H1 (cell line): ENCODE data around the gene SHC3. TPM values are rescaled to one million over a fixed set of nuclear protein-coding genes. Genes with fewer than 3 reads are reported as not detected.
A peak's percentile ranks its signal among the peaks of the same experiment; 100 is the strongest.

ENCODE experiments used
- CTCF ChIA-PET: fragments of 300-600 bp; sonication (Branson Sonifier 250); formaldehyde crosslinking; loops from one replicate; lab custom pipeline; 2021; ENCODE audit not compliant: partially characterized antibody; lab: Charles Lee
- POLR2A ChIA-PET: fragments of 300-600 bp; sonication (Branson Sonifier 250); formaldehyde crosslinking; loops from one replicate; lab custom pipeline; 2021; ENCODE audit warnings: inconsistent platforms; ENCODE audit not compliant: partially characterized antibody; lab: Charles Lee
- DNase-seq, 2 experiments: peaks; one replicate each; pipeline versions ENCODE4 v3.0.0 to v3.0.0-alpha.2; 2010 to 2022; ENCODE audit warnings: low spot score in 2 of 2, low read depth in 1 of 2, mixed read lengths in 1 of 2
- FAIRE-seq: peaks from 2 replicates; lab custom pipeline; 2011; peaks lifted over from hg19 to GRCh38; lab: Jason Lieb, UNC
- H2AFZ ChIP-seq: 2 replicates; pipeline ENCODE4 v1.8.1; 2012; ENCODE audit warnings: low read length, inconsistent platforms
- H2AK5ac ChIP-seq: 2 replicates; pipeline ENCODE4 v1.6.1; 2013; ENCODE audit warnings: low read depth, low read length
- H2BK120ac ChIP-seq: replicated peaks from 2 replicates; pipeline ENCODE3; 2013; ENCODE audit warnings: low read depth, low read length, inconsistent platforms
- H2BK12ac ChIP-seq: 2 replicates; pipeline ENCODE4 v1.6.1; 2013; ENCODE audit warnings: low read depth, low read length
- H2BK15ac ChIP-seq: 2 replicates; pipeline ENCODE4 v1.6.1; 2013; ENCODE audit warnings: low read length
- H2BK20ac ChIP-seq: 2 replicates; pipeline ENCODE4 v1.6.1; 2013; ENCODE audit warnings: low read length
- H2BK5ac ChIP-seq: 2 replicates; pipeline ENCODE4 v1.6.1; 2013; ENCODE audit warnings: low read depth, low read length
- H3K14ac ChIP-seq: 2 replicates; pipeline ENCODE4 v1.6.1; 2013; ENCODE audit warnings: inconsistent platforms; ENCODE audit not compliant: insufficient read length
- H3K18ac ChIP-seq: 2 replicates; pipeline ENCODE4 v1.6.1; 2013; ENCODE audit warnings: low read length; ENCODE audit errors: extremely low read depth
- H3K23ac ChIP-seq: 2 replicates; pipeline ENCODE4 v1.6.1; 2013; ENCODE audit warnings: inconsistent platforms; ENCODE audit not compliant: insufficient read length
- H3K23me2 ChIP-seq: 2 replicates; pipeline ENCODE4 v1.6.1; 2013; ENCODE audit warnings: low read depth, low read length
- H3K27ac ChIP-seq: 2 replicates; pipeline ENCODE4 v1.6.1; 2011; ENCODE audit warnings: low read depth, low read length, inconsistent platforms
- H3K27me3 ChIP-seq, 4 experiments: replicated peaks in 1 of 4; 1 replicate in 1 of 4; 2 replicates in 3 of 4; pipeline versions ENCODE4 v1.6.1 to v1.8.1; 2011 to 2013; ENCODE audit warnings: low read length in 3 of 4, mild to moderate bottlenecking in 3 of 4, inconsistent platforms in 2 of 4, mixed read lengths in 2 of 4, moderate library complexity in 1 of 4; ENCODE audit not compliant: control insufficient read depth in 3 of 4, insufficient read depth in 3 of 4; ENCODE audit errors: extremely low read depth in 1 of 4
- H3K36me3 ChIP-seq, 4 experiments: 2 replicates each; pipeline versions ENCODE4 v1.6.1 to v1.8.1; 2011 to 2013; ENCODE audit warnings: mild to moderate bottlenecking in 4 of 4, low read length in 3 of 4, moderate library complexity in 2 of 4, control low read depth in 1 of 4, inconsistent platforms in 1 of 4; ENCODE audit not compliant: insufficient read depth in 4 of 4, control insufficient read depth in 2 of 4
- H3K4ac ChIP-seq: replicated peaks from 2 replicates; pipeline ENCODE3; 2013; ENCODE audit warnings: low read length, low read depth, mixed read lengths, inconsistent platforms; ENCODE audit not compliant: insufficient read length
- H3K4me1 ChIP-seq, 4 experiments: replicated peaks in 1 of 4; 1 replicate in 1 of 4; 2 replicates in 3 of 4; pipeline versions ENCODE4 v1.6.1 to v1.8.1; 2011 to 2013; ENCODE audit warnings: low read length in 3 of 4, inconsistent platforms in 2 of 4, mixed read lengths in 1 of 4; ENCODE audit not compliant: insufficient read depth in 4 of 4, control insufficient read depth in 3 of 4
- H3K4me2 ChIP-seq, 2 experiments: 2 replicates each; pipeline versions ENCODE4 v1.6.1 to v1.8.1; 2011 to 2013; ENCODE audit warnings: low read depth in 2 of 2, low read length in 2 of 2, control low read depth in 1 of 2, inconsistent platforms in 1 of 2, mild to moderate bottlenecking in 1 of 2; ENCODE audit not compliant: insufficient read depth in 1 of 2
- H3K4me3 ChIP-seq, 4 experiments: fragments of 200-600, 300-600 bp in 1 of 4; sonication (generic), shearing (Covaris generic), sonication (Bioruptor Twin) in 1 of 4; 2 replicates each; pipeline versions ENCODE4 v1.5.1 to v1.8.1; 2011 to 2016; ENCODE audit warnings: low read length in 4 of 4, low read depth in 3 of 4, control low read depth in 2 of 4, inconsistent platforms in 2 of 4, mild to moderate bottlenecking in 2 of 4, mixed read lengths in 1 of 4, moderate library complexity in 1 of 4; ENCODE audit not compliant: insufficient read depth in 2 of 4; ENCODE audit errors: extremely low read depth in 1 of 4
- H3K56ac ChIP-seq: replicated peaks from 2 replicates; pipeline ENCODE3; 2013; ENCODE audit warnings: low read depth, mild to moderate bottlenecking, mixed read lengths, low read length, inconsistent platforms; ENCODE audit not compliant: insufficient read length
- H3K79me1 ChIP-seq: 2 replicates; pipeline ENCODE4 v1.6.1; 2013; ENCODE audit warnings: low read depth, low read length, control low read depth
- H3K79me2 ChIP-seq, 2 experiments: 2 replicates each; pipeline versions ENCODE4 v1.6.1 to v1.8.1; 2012 to 2013; ENCODE audit warnings: low read length in 2 of 2, mild to moderate bottlenecking in 2 of 2, inconsistent platforms in 1 of 2; ENCODE audit not compliant: insufficient read depth in 2 of 2, control insufficient read depth in 1 of 2
- H3K9ac ChIP-seq, 4 experiments: replicated peaks in 1 of 4; 1 replicate in 1 of 4; 2 replicates in 3 of 4; pipeline versions ENCODE4 v1.6.1 to v1.8.1; 2011 to 2013; ENCODE audit warnings: low read depth in 3 of 4, low read length in 3 of 4, control low read depth in 2 of 4, mild to moderate bottlenecking in 2 of 4, moderate library complexity in 2 of 4, inconsistent platforms in 1 of 4; ENCODE audit errors: extremely low read depth in 1 of 4
- H3K9me3 ChIP-seq, 2 experiments: 2 replicates each; pipeline versions ENCODE4 v1.6.1 to v1.8.1; 2012 to 2013; ENCODE audit warnings: mild to moderate bottlenecking in 2 of 2, moderate library complexity in 2 of 2, control low read depth in 1 of 2, inconsistent platforms in 1 of 2, low read depth in 1 of 2, low read length in 1 of 2, mixed read lengths in 1 of 2; ENCODE audit not compliant: insufficient read depth in 2 of 2
- H4K20me1 ChIP-seq, 2 experiments: replicated peaks in 1 of 2; 2 replicates each; pipeline versions ENCODE3 to v1.8.1; 2011 to 2013; ENCODE audit warnings: inconsistent platforms in 2 of 2, low read length in 2 of 2, mild to moderate bottlenecking in 1 of 2; ENCODE audit not compliant: insufficient read depth in 2 of 2, control insufficient read depth in 1 of 2
- H4K5ac ChIP-seq: 2 replicates; pipeline ENCODE4 v1.6.1; 2013; ENCODE audit warnings: low read length, low read depth, mixed read lengths, inconsistent platforms; ENCODE audit not compliant: insufficient read length
- H4K8ac ChIP-seq: 2 replicates; pipeline ENCODE4 v1.8.0; 2013; ENCODE audit warnings: mild to moderate bottlenecking, moderate library complexity, low read length, inconsistent platforms; ENCODE audit not compliant: insufficient read depth; ENCODE audit errors: extremely low read depth
- H4K91ac ChIP-seq: replicated peaks from 2 replicates; pipeline ENCODE3; 2013; ENCODE audit warnings: low read length, mixed read lengths, inconsistent platforms; ENCODE audit not compliant: insufficient read length
- SIN3A ChIP-seq, 2 experiments: IDR thresholded peaks in 1 of 2; conservative IDR thresholded peaks in 1 of 2; 2 replicates each; pipeline ENCODE4 v1.6.1; 2011 to 2012; ENCODE audit warnings: low read length in 2 of 2, improper control_type of control experiment in 1 of 2, low read depth in 1 of 2, mild to moderate bottlenecking in 1 of 2
- WGBS, 2 experiments: shearing (Covaris generic) in 1 of 2; methylation state at CpG; one replicate each; pipeline versions ENCODE4 v1.1.6 to v1.1.7; 2013 to 2015; ENCODE audit warnings: low lambda C conversion rate in 2 of 2, mixed read lengths in 2 of 2, inconsistent platforms in 1 of 2, low coverage in 1 of 2, missing lambda C conversion rate in 1 of 2; ENCODE audit not compliant: insufficient replicate concordance in 2 of 2, insufficient coverage in 1 of 2, insufficient read length in 1 of 2; ENCODE audit errors: extremely low coverage in 1 of 2, missing lambda C conversion rate in 1 of 2; 5-methylcytosine and 5-hydroxymethylcytosine counted together
- polyA plus RNA-seq, 7 experiments: library from polyadenylated mRNA; depleted of rRNA in 3 of 7; stranded (reverse) in 5 of 7; unstranded in 2 of 7; fragments of >200 nt in 5 of 7; fragments of 200-250 nt in 2 of 7; gene quantifications; 1 replicate in 5 of 7; 2 replicates in 1 of 7; 4 replicates in 1 of 7; pipeline versions ENCODE4 v1.2.1 to v1.2.3, GENCODE V29; 2011 to 2013; ENCODE audit warnings: missing spikeins in 2 of 7, mixed read lengths in 2 of 7
- total RNA-seq: library from RNA; stranded (reverse); fragmentation: NEBNext Ultra II Directional; extraction: Animal tissue kit (Norgen Biotek cat#: 25700); gene quantifications from 2 replicates; pipeline ENCODE4 v1.2.1, GENCODE V29; 2021
- TF ChIP-seq, protein P1 (sequence below): IDR thresholded peaks from 2 replicates; pipeline ENCODE4 v1.6.1; 2012; ENCODE audit warnings: inconsistent platforms

Gene SHC3
- total and polyA plus RNA-seq, 2 of the 8 experiments (the other 6 are each of a cell fraction or from before 2014, with no cell fraction given), result 1.4 to 7.1 TPM

DNA sequence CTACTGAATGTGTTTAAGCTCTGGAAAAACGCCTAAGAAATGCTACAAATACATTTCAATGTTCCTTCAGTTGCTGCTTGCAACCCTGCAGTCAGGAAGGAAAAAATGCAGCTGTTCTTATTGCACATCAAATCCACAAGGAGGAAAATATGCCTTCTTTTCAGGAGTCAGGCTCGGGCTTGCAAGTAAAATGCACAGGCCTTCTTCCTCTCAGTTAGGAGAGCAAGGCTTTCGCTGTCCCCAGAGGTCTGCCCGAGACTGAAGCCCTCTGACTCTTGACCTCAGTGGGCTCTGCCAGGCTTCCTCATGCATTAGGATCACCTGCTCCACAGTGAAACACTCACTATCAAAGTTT lies 899 bp upstream of the SHC3 start:
- ChIA-PET POLR2A (interaction anchor here (0.8 to 2.4 kb wide), 4 partner anchors 19 to 132 kb away, joined by 3 to 11 read pairs (median 6); partner anchors contain the start of gene CKS2), CTCF (no interaction called here)
- peak overlapping the region; percentile 91 for H3K18ac ChIP-seq
- H2AFZ ChIP-seq, result peak overlapping the region; percentile 11; the same call in 1 of the 2 replicates
- H4K20me1 ChIP-seq, result peaks cover 0 to 3% of the 10 kb centered on the region in 2 experiments
- no peaks in the 10 kb centered on the region for H3K79me1 ChIP-seq
- TF ChIP-seq, protein P1, sequence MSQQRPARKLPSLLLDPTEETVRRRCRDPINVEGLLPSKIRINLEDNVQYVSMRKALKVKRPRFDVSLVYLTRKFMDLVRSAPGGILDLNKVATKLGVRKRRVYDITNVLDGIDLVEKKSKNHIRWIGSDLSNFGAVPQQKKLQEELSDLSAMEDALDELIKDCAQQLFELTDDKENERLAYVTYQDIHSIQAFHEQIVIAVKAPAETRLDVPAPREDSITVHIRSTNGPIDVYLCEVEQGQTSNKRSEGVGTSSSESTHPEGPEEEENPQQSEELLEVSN, result no peak
- TF ChIP-seq SIN3A (conservative IDR thresholded peaks at IDR 0.05 in 1 of 2, IDR thresholded peaks at IDR 0.05 in 1 of 2; ENCODE audit: low read depth in 1 of 2, low read length in 2 of 2), result 0 out of 4 replicates have a peak, but pooled peaks of 1 of the 2 experiments have one; percentile 5
- peak overlapping the region; percentile 82 to 99 for H3K4me2 ChIP-seq
- H3K9me3 ChIP-seq, result no peaks in the 10 kb centered on the region
- no peak overlapping the region for H2BK120ac ChIP-seq
- WGBS, 2 experiments, result 11% methylated on average over 4 of the region's 4 CpGs; no CpG with 5 or more reads in 1 of the 2 experiments
- H2BK20ac ChIP-seq, result peak overlapping the region; percentile 88
- H2AK5ac ChIP-seq, result 0 out of 2 replicates have a peak overlapping the region, but pooled peaks have one; percentile 33
- H2BK15ac ChIP-seq, result peak overlapping the region; percentile 54; the same call in 1 of the 2 replicates
- 0 out of 2 replicates have a peak overlapping the region, but pooled peaks have one; percentile 50 for H2BK12ac ChIP-seq
- peaks cover 6 to 21% (median 11%) of the 10 kb centered on the region in 4 experiments; a peak in 6 of 7 replicates for H3K4me1 ChIP-seq
- FAIRE-seq (no peak), DNase-seq (no peak)
- H2BK5ac ChIP-seq, result peak overlapping the region; percentile 92; the same call in 1 of the 2 replicates
- peak overlapping the region; percentile 26 for H4K91ac ChIP-seq
- peak overlapping the region in 1 of 4 experiments; percentile 49; a peak in 2 of 7 replicates for H3K9ac ChIP-seq
- peak overlapping the region; percentile 42 to 71 (median 44) for H3K4me3 ChIP-seq
- peaks cover 0 to 36% (median 20%) of the 10 kb centered on the region in 4 experiments; a peak in 5 of 7 replicates for H3K27me3 ChIP-seq
- no peak overlapping the region for H4K5ac ChIP-seq
- H3K23ac ChIP-seq, result no peak overlapping the region
- H3K14ac ChIP-seq, result no peak overlapping the region
- H4K8ac ChIP-seq, result no peak overlapping the region
- H3K36me3 ChIP-seq, result no peaks in the 10 kb centered on the region
- peak overlapping the region; percentile 10 for H3K4ac ChIP-seq
- H3K56ac ChIP-seq, result no peak overlapping the region
- H3K27ac ChIP-seq, result no peak overlapping the region
- H3K79me2 ChIP-seq, result peaks cover 0 to 6% of the 10 kb centered on the region in 2 experiments; a peak in 3 of 4 replicates
- H3K23me2 ChIP-seq, result peaks cover 13% of the 10 kb centered on the region
